ENCODE measurements around the gene STRN3. TPM values are rescaled to one million over a fixed set of nuclear protein-coding genes. Genes with fewer than 3 reads are reported as not detected.

The STRN3 gene
- total and polyA plus RNA-seq, 4 donors, result 6.8 to 47.5 (median 31.2) TPM

DNA sequence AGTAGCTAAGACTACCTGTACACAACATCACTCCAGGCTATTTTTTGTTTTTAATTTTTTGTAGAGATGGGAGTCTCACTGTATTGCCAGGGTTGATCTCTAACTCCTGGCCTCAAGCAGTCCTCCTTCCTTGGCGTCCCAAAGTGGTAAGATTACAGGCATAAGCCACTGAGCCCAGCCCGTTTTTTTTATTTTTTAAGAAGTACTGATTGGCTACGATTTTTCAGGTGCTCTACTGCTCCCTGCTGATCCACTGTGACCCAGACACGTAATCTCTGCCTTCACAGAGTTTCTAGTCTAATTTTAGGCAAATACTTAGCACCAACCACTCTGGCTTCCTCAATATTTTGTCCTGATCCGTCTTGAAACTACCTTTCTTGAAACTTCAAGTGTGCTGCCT is 4.3 kb upstream of the STRN3 start:
- DNase-seq (ENCODE audit: low spot score), result no peak
- Histone ChIP-seq H3K4me3 (ENCODE audit: low read depth in 1 of 3, low read length in 3 of 3) (no peak overlapping the region), H3K36me3 (ENCODE audit: control insufficient read depth in 4 of 4, insufficient read depth in 3 of 4, low read depth in 1 of 4, low read length in 3 of 4) (no peaks in the 10 kb centered on the region), H3K27ac (ENCODE audit: low read depth in 1 of 2, low read length in 2 of 2) (no peak overlapping the region), H3K9me3 (ENCODE audit: control insufficient read depth in 4 of 4, low read length in 3 of 4) (no peaks in the 10 kb centered on the region), H3K4me1 (ENCODE audit: control insufficient read depth in 4 of 4, insufficient read depth in 4 of 4, low read length in 3 of 4) (peaks cover 0 to 13% (median 7%) of the 10 kb centered on the region in 4 donors), H3K27me3 (ENCODE audit: control insufficient read depth in 4 of 4, insufficient read depth in 4 of 4, low read length in 3 of 4) (no peaks in the 10 kb centered on the region), H3K9ac (ENCODE audit: low read depth in 1 of 2, low read length in 2 of 2) (no peak overlapping the region)
- no peak for TF ChIP-seq RAD21 (IDR thresholded peaks at IDR 0.05)
- TF ChIP-seq EGR1 (IDR thresholded peaks at IDR 0.05; ENCODE audit: low read depth in 2 of 2), result no peak
- WGBS, result 97% methylated on average over 5 of the region's 5 CpGs

DNA sequence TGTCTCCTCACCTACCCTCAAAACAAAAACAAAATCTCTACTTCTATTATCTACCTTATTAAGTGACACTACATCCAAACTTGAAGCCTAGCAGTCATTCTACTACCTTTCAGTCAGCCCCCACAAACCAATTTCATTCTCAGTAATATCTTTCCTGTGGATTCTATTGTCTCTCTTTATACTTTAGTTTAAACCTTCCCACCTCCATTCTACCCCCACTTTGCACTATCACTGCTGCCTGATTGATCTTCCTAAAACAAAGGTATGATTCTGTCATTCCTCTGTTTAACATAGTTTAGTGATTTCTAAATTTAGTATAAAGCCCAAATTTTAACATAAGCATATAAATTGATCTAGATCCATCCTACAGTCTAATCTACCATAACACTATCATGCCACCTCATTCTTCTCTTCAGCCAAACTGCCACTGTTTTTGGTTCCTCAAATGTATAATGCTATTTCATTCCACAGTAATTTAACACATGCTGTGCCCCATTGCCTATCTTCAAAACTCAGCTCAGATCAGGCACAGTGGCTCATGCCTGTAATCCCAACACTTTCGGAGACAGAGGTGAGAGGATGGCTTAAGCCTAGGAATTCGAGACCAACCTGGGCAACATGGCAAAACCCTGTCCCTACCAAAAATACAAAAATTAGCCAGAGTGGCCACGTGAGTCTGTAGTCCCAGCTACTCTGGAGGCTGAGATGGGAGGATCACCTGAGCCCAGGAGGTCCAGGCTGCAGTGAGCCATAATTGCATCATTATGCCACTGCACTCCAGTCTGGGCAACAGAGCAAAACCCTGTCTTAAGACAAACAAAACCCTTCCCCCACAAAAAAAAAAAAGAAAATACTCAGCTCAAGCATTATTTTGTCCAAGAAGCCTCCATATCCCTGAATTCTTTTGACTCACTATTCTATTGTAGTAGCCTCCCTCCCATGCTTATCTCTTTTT is 3.1 kb upstream of the STRN3 start:
- Histone ChIP-seq H3K9me3 (ENCODE audit: control insufficient read depth in 4 of 4, low read length in 3 of 4) (no peaks in the 10 kb centered on the region), H3K4me1 (ENCODE audit: control insufficient read depth in 4 of 4, insufficient read depth in 4 of 4, low read length in 3 of 4) (peaks cover 0 to 20% (median 6%) of the 10 kb centered on the region in 4 donors), H3K36me3 (ENCODE audit: control insufficient read depth in 4 of 4, insufficient read depth in 3 of 4, low read depth in 1 of 4, low read length in 3 of 4) (no peaks in the 10 kb centered on the region), H3K27ac (ENCODE audit: low read depth in 1 of 2, low read length in 2 of 2) (no peak overlapping the region), H3K9ac (ENCODE audit: low read depth in 1 of 2, low read length in 2 of 2) (no peak overlapping the region), H3K4me3 (ENCODE audit: low read depth in 1 of 3, low read length in 3 of 3) (no peak overlapping the region), H3K27me3 (ENCODE audit: control insufficient read depth in 4 of 4, insufficient read depth in 4 of 4, low read length in 3 of 4) (no peaks in the 10 kb centered on the region)
- no peak for DNase-seq (ENCODE audit: low spot score)
- 98% methylated on average over 3 of the region's 3 CpGs for WGBS
- TF ChIP-seq, protein P1, sequence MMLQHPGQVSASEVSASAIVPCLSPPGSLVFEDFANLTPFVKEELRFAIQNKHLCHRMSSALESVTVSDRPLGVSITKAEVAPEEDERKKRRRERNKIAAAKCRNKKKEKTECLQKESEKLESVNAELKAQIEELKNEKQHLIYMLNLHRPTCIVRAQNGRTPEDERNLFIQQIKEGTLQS (IDR thresholded peaks at IDR 0.05), result no peak
- TF ChIP-seq HNF4G (IDR thresholded peaks at IDR 0.05), result no peak
- no peak for TF ChIP-seq YY1 (IDR thresholded peaks at IDR 0.05)
- TF ChIP-seq, protein P2, sequence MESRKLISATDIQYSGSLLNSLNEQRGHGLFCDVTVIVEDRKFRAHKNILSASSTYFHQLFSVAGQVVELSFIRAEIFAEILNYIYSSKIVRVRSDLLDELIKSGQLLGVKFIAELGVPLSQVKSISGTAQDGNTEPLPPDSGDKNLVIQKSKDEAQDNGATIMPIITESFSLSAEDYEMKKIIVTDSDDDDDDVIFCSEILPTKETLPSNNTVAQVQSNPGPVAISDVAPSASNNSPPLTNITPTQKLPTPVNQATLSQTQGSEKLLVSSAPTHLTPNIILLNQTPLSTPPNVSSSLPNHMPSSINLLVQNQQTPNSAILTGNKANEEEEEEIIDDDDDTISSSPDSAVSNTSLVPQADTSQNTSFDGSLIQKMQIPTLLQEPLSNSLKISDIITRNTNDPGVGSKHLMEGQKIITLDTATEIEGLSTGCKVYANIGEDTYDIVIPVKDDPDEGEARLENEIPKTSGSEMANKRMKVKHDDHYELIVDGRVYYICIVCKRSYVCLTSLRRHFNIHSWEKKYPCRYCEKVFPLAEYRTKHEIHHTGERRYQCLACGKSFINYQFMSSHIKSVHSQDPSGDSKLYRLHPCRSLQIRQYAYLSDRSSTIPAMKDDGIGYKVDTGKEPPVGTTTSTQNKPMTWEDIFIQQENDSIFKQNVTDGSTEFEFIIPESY (IDR thresholded peaks at IDR 0.05), result no peak
- TF ChIP-seq JUND (IDR thresholded peaks at IDR 0.05), result no peak
- TF ChIP-seq RAD21 (IDR thresholded peaks at IDR 0.05), result no peak
- no peak for TF ChIP-seq HNF4A (conservative IDR thresholded peaks at IDR 0.05)
- no peak for TF ChIP-seq FOXA2 (IDR thresholded peaks at IDR 0.05)
- TF ChIP-seq NR2F2 (IDR thresholded peaks at IDR 0.05), result no peak
- no peak for TF ChIP-seq TAF1 (conservative IDR thresholded peaks at IDR 0.05)
- TF ChIP-seq, protein P3, sequence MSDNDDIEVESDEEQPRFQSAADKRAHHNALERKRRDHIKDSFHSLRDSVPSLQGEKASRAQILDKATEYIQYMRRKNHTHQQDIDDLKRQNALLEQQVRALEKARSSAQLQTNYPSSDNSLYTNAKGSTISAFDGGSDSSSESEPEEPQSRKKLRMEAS (IDR thresholded peaks at IDR 0.05), result no peak
- no peak for TF ChIP-seq FOXA1 (IDR thresholded peaks at IDR 0.05)
- TF ChIP-seq SP1 (IDR thresholded peaks at IDR 0.05), result no peak
- no peak for TF ChIP-seq EGR1 (IDR thresholded peaks at IDR 0.05; ENCODE audit: low read depth in 2 of 2)
- TF ChIP-seq GABPA (IDR thresholded peaks at IDR 0.05 in 1 of 2, conservative IDR thresholded peaks at IDR 0.05 in 1 of 2), result no peak
- TF ChIP-seq, protein P4, sequence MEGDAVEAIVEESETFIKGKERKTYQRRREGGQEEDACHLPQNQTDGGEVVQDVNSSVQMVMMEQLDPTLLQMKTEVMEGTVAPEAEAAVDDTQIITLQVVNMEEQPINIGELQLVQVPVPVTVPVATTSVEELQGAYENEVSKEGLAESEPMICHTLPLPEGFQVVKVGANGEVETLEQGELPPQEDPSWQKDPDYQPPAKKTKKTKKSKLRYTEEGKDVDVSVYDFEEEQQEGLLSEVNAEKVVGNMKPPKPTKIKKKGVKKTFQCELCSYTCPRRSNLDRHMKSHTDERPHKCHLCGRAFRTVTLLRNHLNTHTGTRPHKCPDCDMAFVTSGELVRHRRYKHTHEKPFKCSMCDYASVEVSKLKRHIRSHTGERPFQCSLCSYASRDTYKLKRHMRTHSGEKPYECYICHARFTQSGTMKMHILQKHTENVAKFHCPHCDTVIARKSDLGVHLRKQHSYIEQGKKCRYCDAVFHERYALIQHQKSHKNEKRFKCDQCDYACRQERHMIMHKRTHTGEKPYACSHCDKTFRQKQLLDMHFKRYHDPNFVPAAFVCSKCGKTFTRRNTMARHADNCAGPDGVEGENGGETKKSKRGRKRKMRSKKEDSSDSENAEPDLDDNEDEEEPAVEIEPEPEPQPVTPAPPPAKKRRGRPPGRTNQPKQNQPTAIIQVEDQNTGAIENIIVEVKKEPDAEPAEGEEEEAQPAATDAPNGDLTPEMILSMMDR (IDR thresholded peaks at IDR 0.05; ENCODE audit: low read depth, low read length, missing input control), result no peak

All from liver (tissue), 9 donors.